Measurements from ENCODE around the gene TCL1B.

- TF ChIP-seq POLR2A (IDR thresholded peaks at IDR 0.05; ENCODE audit: low read length) (no peak), HOXA7 (CRISPR knock-in tag; IDR thresholded peaks at IDR 0.05) (no peak), CTCF (IDR thresholded peaks at IDR 0.05) (no peak), RFX5 (IDR thresholded peaks at IDR 0.05) (no peak), EP300 (IDR thresholded peaks at IDR 0.05) (no peak), HOXB13 (CRISPR knock-in tag; IDR thresholded peaks at IDR 0.05; ENCODE audit: low read depth) (no peak), ELK1 (IDR thresholded peaks at IDR 0.05; ENCODE audit: low read depth, low read length) (no peak)
These were observed 21.1 kb downstream of the TCL1B start for GRCh38 chr14:95707327-95707726.
